Fibroblast of skin of right biceps (primary cell): ENCODE results near the gene CD81.

Experiments used
- DNase-seq: peaks from one replicate; pipeline ENCODE4 v3.0.0-alpha.2; 2013

The CD81 gene

DNA sequence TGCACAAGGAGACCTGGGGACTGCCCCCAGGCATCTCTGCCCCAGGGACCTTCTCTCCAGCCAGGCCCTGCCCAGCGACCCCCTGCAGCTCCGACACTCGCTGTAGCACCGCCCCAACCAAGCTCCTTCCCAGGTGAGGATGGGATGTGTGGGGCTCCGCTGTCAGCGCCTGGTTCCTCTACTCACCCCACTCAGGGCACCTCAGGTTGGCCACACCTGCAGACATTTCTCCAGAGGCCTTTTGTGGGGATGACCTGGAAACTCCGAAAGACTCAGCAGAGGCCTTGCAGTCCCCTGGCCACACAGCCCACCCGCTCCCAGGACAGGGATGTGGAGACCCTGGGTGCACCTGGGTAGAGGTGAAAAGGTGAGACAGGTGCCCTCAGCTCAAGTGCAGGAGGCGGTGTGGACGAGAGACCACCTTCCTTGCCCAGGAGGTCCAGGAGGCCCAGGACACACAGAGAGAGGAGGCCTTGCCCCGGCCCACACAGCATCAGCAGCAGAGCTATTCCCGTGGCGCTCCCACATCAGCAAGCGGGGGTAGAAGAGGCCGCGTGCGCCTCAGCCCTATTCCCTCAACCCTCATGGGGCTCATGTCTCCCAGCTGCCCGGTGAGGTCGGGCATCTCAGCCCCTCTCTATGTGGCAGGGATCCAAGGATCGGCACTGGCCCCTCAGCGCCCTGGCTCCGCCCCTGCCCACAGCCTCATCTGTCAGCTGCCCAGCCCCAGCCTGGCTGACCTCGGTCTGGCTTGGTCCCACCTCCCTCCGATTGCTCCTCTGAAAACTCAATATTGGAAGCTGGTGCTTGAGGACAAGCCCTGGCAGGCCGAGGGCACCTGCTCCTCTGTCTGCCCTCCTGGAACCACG, 46.3 kb downstream of the CD81 start:
- no peak for DNase-seq

DNA sequence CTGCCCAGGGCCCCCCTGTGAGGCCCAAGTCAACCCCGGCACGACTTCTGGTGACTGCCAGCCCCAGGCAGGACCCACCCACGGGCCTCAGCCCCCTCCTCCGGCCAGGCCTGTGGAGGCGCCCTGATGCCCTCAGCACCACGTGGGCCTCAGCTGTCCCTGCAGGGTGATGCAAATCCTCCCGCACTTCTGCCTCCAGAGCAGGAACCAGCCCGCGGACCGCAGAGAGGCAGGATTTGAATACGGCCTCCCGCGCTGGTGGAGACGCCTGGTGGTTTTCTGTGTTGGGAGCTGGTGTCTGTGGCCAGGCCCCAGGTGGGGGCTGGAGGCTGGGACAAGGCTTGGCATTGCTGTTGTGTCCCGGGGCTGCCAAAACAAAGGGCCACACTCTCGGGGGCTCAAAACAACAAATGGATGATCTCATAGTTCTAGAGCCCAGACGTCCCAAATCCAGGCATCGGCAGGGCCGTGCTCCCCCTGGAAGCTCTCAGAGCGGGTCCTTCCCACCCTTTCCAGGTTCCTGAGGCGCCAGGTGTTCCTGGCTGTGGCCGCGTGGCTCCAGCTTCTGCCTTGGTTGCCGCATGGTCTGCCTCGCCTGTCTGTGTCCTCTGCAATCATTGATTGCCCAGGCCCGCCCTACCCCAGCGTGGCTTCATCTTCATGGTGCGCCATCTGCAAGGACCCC, 47.8 kb downstream of the CD81 start:
- no peak for DNase-seq

DNA sequence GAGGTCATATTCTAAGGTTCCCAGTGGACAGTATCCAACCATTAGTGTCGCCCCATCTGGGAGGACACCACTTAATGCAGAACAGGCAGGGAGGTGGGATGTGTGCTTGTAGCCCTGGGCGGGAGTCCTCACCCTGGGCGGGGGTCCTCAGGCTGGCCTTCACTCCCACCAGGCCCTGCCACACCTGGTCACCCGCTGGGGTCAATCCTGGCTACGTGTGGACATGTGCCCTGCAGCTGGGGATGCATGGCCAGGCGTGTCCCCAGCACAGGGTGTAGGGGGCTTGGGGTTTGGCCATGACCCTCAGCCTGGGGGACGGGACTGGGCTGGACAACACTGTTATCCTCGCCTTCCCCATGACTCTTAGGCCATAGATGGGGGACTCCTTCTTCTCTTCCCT, 48.4 kb downstream of the CD81 start:
- DNase-seq: no peak

DNA sequence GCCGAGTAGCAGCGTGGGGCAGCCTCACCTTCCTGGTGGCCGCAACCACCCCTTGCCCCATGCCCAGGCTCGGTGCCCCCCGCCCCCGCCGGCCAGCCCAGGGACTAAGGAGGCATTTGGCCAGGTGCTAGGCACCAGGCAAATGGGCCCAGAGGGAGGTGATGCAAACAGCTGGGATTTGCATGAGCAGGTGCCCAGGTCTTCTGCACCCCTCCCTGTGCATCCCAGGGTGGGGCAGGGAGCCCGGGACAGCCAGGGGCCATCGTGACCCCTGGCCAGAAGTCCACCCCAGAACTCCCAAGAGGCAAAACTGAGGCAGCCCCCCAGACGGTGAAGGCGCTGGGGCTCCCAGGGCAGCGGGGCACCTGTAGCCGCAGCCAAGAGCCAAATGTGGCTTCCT, 49.1 kb downstream of the CD81 start:
- DNase-seq: no peak

DNA sequence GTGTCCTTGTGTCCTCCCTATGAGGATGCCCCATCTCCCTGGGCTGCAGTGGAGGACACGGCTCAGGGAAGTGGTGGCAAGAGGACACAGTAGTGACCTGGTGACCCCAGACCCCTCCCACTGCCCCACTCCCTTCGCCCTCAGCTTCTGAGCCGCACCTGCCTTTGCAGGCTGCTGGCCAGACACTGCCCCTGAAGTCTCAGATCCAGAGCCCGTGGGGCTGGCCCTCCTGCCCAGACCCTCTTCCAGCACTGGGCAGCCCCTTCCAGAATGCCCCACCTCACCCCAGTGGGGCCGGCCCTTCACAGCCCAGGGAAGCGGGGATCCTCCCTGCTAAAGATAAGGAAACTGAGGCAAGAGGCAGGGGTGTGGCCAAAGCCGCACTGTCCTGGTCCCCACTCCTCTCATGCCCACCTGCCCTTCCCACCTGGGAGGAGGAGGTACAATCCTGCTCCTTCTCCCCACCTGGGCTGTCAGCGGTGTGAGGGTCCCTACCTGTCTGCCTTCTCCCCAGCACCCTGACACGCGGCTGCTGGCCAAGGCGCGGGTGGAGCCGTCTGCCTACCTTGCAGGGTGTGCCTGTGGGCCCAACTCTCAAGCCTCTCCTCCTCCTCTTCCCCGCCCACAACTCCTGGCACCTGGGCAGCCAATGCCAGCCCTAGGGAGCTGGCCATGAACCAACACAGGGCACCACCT, 49.9 kb downstream of the CD81 start:
- no peak for DNase-seq

DNA sequence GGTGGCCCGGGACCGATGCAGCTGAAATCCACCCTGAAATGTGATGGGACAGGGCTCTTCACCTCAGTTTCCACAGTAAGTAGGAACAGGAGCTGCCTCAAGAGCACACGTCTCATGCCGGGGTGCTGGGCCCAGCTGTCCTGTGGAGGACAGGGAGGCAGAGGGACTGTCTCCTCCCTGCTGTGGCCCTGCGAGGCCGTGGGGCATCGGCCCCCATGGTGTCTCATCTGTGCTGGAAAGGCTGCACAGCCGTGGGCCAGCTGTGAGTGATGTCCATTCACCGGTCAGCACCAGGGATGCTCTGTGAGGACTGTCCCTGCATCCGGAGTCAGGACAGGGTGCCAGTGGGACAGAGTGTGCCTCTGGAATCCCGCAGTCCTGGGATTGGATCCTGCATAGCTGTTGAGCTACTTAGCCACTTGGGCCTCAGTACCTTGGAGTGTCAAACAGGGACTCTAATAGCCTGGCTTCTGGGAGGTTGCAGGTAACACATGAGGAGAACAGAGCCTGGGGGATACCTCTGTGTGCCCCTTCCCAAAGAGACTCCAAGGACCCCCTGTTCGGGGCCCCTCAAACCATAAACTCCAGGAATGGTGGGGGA, 50.7 kb downstream of the CD81 start:
- no peak for DNase-seq

DNA sequence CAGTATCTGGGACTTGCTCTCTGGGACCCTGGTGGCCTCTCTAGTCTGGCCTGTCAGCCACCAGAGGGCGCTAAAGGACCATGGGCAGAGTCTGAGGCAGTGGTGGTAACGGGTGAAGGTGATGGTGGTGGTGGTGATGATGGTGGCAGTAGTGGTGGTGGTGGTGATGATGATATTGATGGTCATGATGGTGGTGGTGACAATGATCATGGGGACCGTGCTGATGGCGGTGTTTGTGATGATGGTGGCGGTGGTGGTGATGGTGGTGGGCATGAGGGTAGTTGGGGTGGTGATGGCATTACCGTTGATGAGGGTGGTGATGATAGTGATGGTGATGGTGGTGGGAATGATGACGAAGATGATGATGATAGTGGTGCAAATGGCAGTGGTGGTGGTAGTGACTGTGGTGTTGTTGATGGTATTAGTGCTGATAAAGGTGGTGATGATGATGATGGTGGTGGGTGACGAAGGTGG, 51.2 kb downstream of the CD81 start:
- DNase-seq: peak; percentile 32

DNA sequence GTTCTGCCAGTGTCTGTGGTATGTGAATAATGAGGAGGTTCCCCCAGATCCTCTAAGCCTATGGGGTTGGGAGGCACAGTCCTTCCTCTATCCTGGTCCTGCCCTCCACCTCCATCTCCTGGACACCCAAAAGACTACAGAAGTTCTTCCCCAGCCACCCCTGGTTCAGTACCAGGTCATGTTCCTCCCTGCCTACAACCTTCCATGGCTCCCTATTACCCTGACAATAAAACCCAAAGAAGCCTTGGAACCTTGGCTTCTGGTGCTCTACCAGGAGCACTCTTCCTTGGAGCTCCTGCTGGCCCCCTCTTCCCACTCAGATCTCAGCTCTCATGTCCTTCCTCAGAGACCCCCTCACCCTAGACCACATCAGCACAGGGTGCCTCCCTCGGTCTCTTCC, 54.3 kb downstream of the CD81 start:
- DNase-seq: no peak

DNA sequence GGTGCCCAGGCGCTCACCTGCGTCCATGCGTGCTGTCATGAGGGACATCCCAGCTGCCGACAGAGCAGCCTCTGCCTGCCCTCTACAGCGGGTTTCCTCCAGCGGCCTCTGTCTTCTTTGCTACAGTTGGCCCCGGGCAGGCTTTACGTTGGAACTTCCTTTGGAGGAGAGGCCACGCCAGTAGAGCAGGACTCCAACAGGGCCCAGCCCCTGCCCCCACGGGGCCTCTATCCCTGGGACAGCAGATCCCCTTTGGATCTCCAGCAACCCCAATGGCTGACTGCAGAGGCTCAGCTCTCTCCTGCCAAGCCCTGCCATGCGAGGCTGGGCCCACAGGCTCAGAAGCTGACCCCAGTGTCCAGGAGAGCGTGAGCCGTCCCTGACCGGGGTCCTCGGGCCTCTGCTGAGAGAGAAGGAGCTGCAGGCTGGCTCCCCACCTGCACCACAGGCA, 55.1 kb downstream of the CD81 start:
- DNase-seq: no peak

DNA sequence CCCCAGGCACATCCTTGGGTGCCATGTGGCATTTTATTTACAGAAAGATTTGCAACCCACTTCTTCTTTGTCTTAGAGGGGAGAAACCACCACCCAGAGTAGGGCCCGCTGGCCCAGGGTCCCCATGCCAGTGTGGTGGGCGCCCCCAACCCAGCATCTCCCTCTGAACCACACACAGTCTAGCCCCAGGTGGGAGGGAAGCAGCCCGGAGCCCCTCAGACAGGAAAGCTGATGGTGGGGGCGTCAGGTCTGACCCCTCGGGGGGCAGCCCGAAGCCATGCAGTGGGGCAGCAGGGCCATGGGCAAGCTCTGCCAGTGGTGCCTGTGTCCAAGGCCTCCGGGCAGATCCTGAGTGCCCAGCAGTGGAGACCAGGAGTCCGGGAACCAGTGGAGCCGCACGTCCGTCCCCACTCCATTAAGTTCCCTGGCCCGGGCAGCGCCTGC, 55.5 kb downstream of the CD81 start:
- DNase-seq: no peak

DNA sequence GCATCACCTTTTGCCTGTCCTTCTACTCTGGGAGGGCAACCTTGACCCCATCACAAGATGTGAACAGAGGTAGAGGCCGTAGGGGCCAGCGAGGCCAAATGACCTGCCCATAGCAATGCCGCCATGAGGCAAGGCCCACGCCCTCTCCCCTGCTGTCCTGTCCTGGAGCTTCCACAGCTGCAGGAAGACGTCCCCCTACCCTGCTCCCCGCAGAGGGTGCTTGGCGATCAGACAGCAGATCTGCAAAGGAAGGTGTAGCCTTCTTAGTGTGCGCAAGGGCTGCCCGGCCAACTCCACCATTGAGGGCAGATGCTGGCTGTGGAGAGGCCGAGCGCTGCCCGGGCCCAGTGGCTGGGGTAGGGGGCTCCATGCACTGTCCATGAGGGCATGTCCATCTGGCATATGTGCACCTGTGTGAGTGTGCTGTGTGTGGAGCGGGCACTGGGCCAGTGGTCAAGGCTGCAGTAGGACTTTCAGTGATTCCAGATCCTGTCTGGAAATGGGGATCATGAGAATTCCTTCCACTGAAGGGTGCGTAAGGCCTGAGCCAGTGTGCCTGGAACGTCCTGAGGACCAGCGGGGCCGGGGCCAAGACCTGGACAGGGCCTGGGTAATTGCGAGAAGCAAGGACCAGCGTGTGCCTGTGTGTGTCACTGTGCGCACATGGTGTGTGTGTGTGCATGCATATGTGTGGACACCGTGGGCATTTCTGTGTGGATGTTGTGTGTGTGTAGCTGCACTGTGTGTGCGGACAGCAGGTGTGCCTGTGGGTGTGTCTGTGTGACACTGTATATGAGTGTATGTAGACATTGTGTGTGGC, 56.2 kb downstream of the CD81 start:
- DNase-seq: no peak

DNA sequence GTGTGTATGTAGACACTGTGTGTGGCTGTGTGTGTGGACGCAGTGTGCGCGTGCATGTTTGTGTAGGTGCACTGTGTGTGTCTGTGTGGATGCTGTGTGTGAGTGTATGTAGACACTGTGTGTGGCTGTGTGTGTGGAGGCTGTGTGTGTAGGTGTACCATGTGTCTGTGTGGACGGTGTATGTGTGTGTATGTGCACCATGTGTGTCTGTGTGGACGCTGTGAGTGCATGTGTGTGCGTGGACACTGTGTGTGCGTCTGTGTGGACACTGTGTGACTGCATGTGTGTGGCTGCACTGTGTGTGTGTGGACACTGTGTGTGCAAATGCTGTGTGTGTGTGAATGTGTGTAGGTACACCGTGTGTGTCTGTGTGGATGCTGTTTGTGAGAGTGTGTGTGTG, 56.9 kb downstream of the CD81 start:
- no peak for DNase-seq

DNA sequence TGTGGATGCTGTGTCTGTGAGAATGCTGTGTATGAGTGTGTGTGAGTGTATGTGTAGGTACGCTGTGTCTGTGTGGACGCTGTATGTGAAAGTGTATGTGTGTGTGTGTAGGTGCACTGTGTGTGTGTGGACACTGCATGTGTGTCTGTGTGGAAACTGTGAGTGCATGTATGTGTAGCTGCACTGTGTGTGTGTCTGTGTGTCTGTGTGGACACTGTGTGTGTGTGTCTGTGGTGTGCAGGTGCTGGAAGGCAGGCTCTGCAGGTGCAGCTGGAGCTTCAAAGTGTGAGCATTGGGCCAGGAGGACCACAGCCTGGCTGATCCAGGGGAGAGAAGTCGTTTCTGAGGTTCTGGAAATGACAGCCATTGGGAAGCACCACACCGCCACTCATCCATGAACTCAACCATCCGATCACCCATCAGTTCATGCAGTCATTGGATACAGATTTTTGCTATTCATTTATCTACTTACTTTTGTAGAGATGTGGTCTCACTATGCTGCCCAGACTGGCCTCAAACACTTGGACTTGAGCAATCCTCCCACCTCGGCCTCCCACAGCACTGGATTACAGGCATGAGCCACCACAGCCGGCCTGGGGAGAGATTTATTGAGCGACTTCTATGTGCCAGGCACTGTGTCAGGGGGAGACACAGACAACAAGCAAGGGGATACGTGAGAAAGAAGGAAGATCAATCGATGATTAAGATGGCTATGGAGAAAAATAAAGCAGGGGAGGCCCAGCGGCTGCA, 57.6 kb downstream of the CD81 start:
- no peak for DNase-seq

DNA sequence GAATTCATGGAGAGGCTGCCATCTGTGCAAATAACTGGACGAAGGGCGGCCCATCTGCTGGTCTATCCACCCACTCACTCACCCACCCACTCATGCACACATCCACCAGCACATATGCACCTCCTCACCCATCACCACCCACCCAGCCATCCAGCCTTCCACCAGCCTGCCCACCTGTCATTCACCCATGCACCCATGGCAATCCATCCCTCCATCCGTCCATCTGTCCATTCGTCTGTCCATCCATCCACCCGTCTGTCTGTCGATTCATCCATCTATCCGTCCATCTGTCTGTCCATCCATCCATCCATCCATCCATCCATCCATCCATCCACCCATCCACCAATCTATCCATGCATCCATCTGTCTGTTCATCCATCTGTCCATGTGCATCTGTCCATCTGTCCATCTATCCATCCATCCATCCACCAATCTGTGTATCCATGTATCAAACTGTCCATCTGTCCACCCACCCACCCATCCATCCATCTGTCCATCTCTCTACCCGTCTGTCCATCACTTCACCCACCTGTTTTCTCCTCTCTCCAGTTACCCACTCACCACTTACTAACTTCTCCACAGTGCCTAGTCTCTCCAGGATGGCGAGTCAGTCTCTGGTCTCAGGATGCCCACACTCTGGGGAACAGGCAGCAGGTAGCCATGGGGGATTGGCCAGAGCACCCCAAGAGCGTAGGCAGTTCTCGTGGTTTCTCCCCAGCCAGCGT, 58.3 kb downstream of the CD81 start:
- DNase-seq: no peak

DNA sequence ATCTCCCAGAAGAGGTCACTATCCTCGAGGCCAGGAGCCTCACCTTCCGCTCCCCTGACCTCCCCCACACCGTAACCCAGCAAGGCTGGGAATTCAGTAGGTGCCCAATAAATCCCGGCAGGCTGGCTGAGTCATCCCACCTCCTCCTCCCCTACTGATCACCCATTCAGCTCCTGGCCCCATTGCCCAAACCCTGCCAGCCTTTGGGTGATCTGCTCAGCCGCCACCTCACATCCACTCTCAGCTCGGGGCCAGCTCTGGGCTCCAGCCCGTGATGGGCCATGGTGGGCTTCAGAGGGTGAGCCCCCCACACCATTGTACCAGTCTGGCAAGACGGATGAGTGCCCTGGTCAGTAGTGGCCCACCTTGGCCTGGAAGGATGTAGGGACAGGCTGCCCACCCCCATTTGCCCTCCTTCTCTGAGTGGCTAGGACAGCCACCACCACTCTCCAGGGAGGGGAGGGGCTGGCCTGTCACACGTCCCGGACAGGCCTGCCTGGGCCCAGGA, 59.0 kb downstream of the CD81 start:
- no peak for DNase-seq

DNA sequence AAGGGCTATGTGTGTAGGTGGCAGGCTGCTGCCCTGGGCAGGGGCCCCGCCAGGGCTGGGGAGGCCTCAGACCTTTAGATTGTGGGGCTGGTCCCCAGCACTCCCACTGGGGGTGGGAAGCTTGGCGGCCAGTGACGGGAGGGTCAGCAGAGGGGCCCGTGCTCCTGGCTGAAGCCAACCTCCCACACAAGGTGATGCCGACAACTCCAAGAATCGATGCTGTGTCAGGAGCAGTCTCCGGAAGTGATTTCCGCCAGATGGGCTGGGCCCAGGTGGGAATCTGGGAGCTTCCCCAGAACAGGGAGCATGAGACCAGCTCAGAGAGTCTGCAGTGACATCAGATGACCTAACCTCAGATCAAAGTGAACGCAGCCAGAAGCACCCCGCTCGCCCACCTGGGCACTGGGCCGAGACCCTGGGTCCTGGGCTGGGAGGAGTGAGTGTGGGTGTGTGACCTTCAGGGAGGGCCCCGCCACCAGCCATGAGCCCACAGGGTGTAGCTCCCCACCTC, 59.5 kb downstream of the CD81 start:
- DNase-seq: no peak

DNA sequence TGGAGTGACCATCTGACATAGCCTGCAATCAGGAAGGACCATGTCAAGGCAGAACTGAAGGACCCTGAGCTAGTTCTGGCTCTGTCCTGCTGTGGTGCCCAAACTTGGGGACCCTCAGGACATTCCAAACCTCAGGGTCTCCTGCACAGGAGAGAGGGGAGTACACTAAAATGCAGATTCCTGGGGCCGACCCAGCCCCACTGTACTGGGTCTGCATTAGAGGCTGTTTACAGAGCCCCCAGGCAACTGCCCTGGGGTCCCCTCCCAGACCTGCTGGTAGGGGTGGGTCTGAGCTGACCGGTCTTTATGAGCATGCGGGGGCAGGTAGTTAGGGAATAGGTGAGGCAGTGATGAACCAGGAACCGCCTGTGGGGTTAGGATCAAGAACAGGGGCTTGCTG, 60.4 kb downstream of the CD81 start:
- no peak for DNase-seq

DNA sequence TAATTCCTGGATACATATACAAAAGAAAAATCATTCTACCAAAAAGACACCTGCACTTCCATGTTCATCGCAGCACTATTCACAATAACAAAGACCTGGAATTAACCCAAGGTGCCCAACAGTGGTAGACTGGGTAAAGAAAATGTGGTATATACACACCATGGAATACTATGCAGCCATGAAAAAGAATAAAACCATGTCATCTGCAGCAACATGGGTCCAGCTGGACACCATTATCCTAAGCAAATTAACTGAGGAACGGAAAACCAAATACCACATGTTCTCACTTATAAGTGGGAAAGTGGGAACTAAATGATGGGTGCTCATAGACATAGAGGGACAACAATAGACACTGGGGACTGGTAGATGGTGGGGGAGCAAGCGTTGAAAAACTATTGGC, 62.7 kb downstream of the CD81 start:
- DNase-seq: no peak

DNA sequence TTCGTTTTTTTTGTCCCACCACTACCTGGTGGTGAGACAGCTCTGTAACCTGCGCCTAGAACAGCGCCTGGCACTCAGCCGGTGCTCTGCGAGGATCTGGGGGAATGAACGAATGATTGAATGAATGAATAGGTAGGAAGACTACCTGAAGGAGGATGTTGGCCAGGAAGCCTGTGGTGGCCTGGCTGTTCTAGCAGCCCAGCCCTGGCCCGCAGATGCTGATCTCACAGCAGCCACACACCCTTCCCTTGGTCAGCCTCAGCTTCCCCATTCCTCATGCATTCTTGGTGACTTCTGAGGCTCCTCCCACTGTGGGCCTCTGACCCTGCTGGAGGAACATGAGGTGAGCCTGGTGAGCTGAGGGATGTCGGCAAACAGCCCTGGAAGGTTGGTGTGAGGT, 63.5 kb downstream of the CD81 start:
- no peak for DNase-seq

DNA sequence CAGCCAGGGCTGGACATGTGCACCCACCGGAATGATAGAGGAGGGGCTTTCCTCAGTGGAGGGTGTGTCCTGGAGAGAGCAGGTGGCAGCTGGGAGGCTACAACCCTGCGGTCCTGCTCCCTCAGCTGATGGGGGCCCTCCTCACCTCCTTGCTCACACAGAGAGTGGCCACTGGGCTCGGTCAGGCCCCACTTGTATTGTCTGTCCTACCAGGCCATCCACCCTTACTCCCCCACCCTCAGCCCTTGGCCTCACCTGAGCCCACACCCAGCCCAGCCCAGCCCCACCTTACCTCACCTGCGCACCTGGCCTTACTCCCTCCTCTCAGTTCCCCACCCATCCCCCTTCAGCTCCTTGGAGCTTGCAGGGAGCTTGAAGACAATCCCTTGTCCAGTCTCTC, 64.1 kb downstream of the CD81 start:
- DNase-seq: no peak
